ENCODE results near the gene ERFL.

The ERFL gene

GRCh38 chr19:41886761-41887710 is 41.2 kb downstream of the ERFL start (continued):
- no peak for TF ChIP-seq ZNF488 (tag by site-specific recombination; IDR thresholded peaks at IDR 0.05)
- no peak for TF ChIP-seq PRDM1 (tag by site-specific recombination; IDR thresholded peaks at IDR 0.05)
- TF ChIP-seq ZNF830 (tag by site-specific recombination; IDR thresholded peaks at IDR 0.05; ENCODE audit: low read depth) = no peak
- no peak for TF ChIP-seq ZNF16 (tag by site-specific recombination; IDR thresholded peaks at IDR 0.05; ENCODE audit: low read depth)
- no peak for TF ChIP-seq FEZF1 (tag by site-specific recombination; IDR thresholded peaks at IDR 0.05)
- TF ChIP-seq MZF1 (tag by site-specific recombination; IDR thresholded peaks at IDR 0.05; ENCODE audit: borderline replicate concordance) = no peak
- TF ChIP-seq ZNF610 (tag by site-specific recombination; IDR thresholded peaks at IDR 0.05; ENCODE audit: borderline replicate concordance) = no peak
- TF ChIP-seq ZNF626 (tag by site-specific recombination; IDR thresholded peaks at IDR 0.05) = no peak
- TF ChIP-seq ZNF629 (tag by site-specific recombination; IDR thresholded peaks at IDR 0.05) = no peak
- TF ChIP-seq ZNF148 (tag by site-specific recombination; IDR thresholded peaks at IDR 0.05; ENCODE audit: borderline replicate concordance) = no peak
- TF ChIP-seq SP3 (tag by site-specific recombination; IDR thresholded peaks at IDR 0.05) = no peak; the same call in 1 of the 2 replicates
- TF ChIP-seq ZSCAN16 (tag by site-specific recombination; IDR thresholded peaks at IDR 0.05) = no peak
- no peak for TF ChIP-seq KLF7 (tag by site-specific recombination; IDR thresholded peaks at IDR 0.05; ENCODE audit: borderline replicate concordance)
- TF ChIP-seq ZNF37A (tag by site-specific recombination; IDR thresholded peaks at IDR 0.05) = no peak
- TF ChIP-seq ZNF223 (tag by site-specific recombination; IDR thresholded peaks at IDR 0.05) = no peak
- no peak for TF ChIP-seq ATF2 (tag by site-specific recombination; IDR thresholded peaks at IDR 0.05; ENCODE audit: low read depth)
- TF ChIP-seq BCL11A (tag by site-specific recombination; IDR thresholded peaks at IDR 0.05; ENCODE audit: low read depth) = no peak
- no peak for TF ChIP-seq ZNF660 (tag by site-specific recombination; IDR thresholded peaks at IDR 0.05)
- no peak for TF ChIP-seq TSHZ1 (tag by site-specific recombination; IDR thresholded peaks at IDR 0.05; ENCODE audit: borderline replicate concordance)
- TF ChIP-seq ZNF280D (tag by site-specific recombination; IDR thresholded peaks at IDR 0.05) = no peak
- TF ChIP-seq ZNF239 (tag by site-specific recombination; IDR thresholded peaks at IDR 0.05) = no peak
- no peak for TF ChIP-seq ZNF549 (tag by site-specific recombination; IDR thresholded peaks at IDR 0.05)
- no peak for TF ChIP-seq SALL2 (tag by site-specific recombination; IDR thresholded peaks at IDR 0.05; ENCODE audit: borderline replicate concordance)
- TF ChIP-seq TCF7L2 (IDR thresholded peaks at IDR 0.05; ENCODE audit: borderline replicate concordance, low read depth, low read length) = no peak
- TF ChIP-seq ZNF548 (tag by site-specific recombination; IDR thresholded peaks at IDR 0.05) = no peak
- TF ChIP-seq ZNF18 (tag by site-specific recombination; IDR thresholded peaks at IDR 0.05) = no peak
